Measurements from ENCODE around the gene FOSB.
"Not testable (repeated sequence)": the region's sequence is repeated elsewhere in the genome, so short reads cannot be mapped to it uniquely, and the experiment has no call there.

Gene FOSB

DNA sequence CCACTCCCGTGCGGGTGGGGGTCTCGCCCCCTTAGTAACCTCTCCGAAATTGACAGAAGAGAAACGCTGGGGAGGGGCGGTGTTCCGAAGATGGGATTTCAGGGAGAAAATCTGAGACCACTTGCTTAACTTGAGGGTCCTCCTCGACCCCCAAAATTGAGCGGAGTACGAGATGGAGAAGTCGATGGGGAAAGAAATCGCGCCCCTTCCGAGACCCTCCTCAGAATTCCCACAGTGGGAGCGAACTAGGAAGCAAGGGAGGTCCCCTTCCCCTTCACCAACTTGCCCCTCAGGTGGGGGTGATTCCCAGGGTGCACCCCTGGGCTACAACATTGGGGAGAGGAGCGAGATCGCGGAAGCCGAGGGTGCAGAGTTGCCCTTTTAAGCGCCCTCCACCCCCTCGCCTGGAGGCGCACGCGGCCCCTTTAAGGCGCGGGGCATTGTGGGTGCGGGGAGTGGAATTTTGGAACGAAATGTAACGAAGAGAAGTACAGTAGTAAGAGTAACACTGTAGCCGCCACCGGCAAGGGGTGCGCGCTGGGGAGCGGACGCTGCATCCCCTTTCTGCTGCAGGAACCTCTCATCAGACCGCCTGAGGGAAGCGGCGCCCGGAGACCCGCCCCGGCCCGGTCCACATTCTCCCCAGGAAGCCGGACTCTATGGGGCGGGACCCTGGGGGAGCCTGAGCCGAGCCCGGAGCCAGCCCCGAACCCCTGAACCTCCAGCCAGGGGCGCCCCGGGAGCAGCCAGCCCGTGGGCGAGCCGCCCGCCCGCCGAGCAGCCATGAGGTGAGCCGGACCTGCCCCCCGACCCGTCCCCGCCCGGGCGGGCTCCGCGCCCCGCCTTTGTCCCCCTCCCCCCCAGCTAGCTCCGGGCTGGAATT is 39.4 kb downstream of the FOSB start, which contains the start of gene VASP:
VASP (plus strand) TSS at position 491 of the 883 bp plus-strand sequence; CDS start at position 784, 293 bp downstream.
- DNase-seq, result peak; percentile 66

DNA sequence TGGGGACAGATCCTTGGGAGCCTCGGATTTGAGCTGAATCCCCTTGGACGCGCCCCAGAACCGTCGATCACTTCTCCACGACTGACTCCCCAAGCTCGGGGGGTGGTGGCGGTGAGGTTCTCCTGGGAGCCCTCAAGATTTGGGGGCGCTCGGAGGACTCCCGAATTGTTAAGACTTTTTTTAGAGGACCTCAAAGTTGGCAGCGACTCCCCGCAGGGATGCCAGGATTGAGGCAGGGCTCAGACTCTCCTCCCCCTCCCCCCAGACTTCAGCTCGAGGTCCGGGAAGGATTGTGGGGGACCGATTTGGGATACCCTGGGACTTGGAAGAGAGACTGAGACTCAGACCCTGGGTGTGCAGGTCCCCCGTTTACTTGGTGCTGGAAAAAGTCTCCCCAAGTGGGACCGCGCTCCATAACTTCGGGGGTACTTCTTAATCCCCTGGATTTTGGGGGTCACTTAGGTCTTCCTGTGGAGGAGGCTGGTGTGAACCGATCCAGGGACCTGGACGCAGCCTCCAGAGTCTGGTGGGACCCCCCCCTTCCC is 40.1 kb downstream of the FOSB start:
- no peak for DNase-seq

DNA sequence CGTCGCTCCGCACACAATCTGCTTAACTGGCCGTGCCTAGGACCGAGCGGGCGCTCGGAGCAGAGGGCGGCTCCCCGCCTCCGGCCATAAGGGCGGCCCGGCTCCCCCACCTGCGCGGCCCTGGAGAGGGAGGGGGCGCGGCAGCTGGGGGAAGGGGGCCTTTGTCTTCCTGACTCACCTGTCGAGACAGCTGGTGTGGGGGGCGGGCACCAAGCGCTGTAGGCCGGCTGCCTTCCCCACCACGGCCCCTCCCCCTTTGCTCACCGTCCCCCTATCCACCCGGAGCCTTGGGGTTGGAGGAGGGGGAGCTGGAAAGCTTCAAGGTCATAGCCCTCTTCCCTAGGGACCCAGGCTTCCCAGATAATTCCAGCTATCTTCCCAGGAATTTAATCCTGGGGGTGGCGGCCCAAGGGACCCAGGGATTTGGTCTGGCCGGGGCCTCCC is 40.6 kb downstream of the FOSB start:
- peak; percentile 34 for DNase-seq

DNA sequence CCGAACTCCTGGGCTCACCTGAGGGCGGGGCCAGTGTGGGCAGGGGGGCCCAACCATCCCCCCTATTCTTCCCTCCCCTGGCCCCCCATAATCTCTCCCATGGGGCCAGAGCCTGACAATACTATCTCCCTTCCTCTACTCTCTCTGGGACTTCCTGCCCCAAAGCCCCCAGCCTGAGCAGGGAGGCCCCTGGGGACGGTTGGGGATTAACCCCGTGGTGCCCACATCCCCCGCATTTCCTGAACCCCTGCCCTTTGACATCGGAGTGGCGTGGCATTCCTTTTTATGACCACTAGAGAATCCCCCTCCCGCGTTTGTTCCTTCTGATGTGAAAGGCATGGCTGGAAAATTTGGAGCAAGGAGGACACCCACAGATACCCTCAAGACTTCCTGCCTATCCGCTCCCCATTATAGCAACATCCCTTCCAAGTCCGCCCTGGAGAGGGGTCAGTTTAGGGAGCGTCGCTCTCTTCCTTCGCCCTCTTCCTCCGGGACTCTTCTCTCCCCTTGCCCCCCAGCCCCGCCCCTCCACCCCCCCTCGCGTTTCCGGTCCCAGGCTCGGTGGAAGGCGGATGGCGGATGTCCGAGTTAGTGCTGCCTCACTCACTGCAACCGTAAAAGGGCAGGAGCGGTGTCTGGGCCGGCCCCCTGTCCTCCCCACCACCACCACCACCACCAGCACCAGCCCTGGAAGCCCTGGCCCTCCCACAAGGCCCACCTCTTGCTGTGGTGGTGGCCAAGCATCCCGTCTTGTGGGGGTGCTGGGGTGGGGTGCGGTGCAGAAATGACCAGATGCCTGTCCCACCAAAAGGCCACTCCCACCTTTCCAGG is 41.3 kb downstream of the FOSB start:
- peak; percentile 8 for DNase-seq

DNA sequence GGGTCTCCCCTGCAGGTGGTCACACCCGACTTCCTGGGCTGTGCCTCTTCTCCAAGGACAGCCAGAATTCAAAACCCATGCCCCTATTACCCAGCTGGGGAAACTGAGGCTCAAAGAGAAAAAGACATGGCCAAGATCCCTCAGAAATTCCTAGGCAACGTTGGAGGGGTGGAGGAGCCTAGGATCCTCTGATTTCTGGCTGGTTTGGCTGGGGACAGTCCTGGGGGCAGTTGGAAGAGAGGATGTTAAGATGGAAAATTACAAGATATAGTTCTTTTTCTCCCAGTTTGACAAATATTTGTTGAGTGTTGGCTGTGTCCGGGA is 41.9 kb downstream of the FOSB start:
- no peak for DNase-seq

DNA sequence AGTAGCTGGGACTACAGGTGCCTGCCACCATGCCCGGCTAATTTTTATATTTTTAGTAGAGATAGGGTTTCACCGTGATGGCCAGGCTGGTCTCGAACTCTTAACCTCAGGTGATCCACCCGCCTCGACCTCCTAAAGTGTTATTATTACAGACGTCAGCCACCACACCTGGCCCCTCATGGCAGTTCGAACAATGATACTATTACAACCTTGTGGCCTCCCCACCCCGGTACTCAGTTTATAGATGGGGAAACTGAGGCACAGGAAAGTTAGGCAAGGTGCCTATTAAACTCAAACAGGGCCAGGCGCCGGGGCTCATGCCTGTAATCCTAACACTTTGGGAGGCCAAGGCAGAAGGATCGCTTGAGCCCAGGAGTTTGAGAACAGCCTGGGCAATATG is 42.6 kb downstream of the FOSB start:
- DNase-seq, result not testable (repeated sequence)

DNA sequence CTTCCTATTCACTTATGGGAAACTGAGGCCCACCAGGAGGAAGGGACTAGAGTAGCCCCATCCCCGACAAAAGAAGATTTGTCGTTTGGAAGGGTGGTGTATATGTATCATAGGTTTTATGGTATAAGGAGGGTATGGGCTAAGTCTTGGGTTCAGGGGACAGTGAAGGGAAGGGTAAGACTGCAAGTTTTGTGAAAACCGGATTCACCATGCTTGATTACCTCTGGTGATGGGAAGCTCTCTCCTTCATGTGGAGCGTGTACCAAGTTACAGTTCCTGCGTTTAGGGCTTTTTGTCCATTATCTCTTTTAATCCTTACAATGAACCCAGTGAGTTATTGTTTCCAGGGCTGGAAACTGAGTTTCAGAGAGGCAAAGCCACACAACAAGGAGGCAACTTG is 43.3 kb downstream of the FOSB start:
- no peak for DNase-seq

DNA sequence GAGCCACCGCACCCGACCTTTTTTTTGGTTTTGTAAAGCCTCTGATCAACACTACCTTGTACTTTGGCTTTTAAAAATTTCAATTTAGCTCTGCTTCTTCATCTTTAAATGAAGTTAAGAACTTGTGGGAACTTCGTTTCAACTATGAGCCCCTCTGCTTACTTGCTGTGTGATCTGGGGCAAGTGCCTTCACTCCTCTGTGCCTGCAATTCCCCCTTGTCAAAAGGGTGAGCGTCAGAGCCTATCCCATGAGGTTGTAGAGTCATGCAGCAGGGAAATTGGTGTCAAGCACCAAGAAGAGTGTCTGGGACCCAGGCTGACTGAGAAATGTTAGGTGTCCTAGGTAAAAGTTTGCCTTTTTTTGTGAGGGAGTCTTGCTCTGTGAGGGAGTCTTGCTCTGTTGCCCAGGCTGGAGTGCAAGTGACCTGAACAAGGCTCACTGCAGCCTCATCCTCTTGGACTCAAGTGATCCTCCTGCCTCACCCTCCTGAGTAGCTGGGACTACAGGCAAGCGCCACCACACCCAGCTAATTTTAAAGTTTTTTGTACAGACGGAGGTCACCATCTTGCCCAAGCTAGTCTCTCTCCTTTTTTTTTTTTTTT is 45.2 kb downstream of the FOSB start:
- no peak for DNase-seq

DNA sequence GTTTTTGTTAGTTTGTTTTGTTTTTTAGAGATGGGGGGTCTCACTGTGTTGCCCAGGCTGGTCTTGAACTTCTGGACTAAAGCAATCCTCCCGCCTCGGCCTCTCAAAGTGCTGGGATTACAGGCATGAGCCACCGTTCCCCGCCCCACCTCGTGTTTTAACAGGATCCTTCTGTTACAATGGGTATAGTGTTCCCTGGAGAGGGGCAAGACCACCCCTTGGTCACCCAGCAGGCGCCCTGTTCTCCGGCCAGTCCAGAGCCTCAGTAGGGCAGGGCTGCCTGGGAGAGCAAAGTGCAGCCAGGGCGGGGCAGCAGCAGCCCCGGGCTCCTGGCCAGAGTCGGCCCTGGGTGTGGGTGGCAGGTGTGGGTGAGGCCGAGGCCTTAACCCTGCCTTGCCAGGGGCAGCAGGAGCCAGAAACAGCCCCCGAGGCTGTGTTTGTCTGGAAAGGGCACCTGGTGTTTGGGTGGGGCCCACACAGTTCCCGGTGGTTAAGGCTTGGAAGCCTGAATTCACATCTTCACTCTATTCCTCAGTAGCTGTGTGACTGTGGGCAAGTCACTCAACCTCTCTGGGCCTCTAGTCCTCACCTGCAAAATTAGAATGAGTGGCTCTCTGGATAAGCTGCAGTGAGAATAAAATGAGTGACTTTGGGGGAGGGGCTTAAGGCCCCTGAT is 46.7 kb downstream of the FOSB start:
- no peak for DNase-seq

DNA sequence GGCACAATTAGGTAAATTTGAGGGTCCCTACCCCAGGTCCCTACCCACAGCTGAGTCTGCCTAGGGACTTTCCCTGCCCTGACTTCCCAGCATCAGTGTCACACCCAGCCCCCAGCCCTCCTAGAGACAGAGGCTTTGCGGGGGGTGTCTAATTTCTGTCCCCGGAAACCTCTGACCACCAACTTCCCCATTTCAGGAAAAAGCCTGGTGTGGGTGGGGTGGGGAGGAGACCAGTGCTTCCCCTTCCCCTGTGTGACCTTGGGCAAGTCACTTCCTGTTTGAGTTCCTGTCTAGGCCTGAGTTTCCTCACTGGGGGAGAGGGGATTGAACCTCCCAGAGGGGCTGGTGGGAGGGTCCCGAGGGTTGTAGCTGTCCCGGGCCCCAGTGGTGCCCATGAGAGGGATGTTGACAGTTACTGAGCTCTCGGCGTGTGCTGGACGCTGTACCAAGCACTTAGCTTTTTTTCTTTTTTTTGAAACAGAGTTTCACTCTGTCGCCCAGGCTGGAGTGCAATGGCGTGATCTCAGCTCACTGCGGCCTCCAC is 47.4 kb downstream of the FOSB start:
- no peak for DNase-seq

DNA sequence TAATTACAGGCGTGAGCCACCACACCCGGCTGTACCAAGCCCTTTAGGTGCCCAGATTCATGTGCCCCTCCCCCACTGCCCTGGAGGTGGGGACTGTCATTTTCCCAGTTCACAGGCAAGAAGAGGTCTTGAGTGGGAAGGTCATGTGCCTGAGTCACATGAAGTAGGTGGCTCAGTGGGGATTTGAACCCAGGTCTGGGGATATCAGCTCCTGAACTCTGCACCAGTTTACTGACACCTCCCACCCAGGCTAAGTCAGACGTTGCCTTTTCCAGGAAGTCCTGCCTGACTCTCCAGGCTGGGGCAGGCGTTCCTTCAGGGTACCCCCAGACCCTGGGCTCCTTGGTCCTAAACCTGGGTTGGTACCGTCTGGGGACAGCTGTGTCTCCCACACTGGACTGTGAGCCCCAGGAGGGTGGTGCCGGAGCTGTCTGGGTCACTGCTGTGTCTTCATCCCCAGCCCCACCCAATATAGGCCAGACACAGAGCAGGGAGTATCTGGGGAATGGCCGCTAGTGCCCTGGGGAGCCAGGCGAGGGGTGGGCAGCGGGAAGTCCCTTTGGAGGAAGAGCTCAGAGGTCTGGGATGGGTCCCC is 48.1 kb downstream of the FOSB start:
- no peak for DNase-seq

DNA sequence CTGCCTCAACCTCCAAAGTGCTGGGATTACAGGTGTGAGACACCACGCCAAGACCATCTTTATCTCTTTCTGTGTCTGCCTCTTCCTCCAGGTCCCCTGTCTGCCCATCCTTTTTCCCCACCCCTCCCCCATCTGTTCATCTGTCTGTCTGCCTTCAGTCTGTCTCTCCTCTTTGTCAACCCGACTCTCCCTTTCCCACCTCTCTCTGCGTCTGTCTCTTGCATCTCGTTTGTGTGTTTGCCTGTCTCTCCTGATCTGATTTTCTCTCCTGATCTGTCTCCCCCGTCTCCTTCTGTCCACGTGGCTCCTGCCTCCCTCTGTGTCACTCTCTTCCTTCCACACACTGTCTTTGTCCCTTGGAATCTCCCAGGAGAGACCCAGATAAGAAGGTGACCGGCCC is 49.4 kb downstream of the FOSB start:
- DNase-seq, result no peak

DNA sequence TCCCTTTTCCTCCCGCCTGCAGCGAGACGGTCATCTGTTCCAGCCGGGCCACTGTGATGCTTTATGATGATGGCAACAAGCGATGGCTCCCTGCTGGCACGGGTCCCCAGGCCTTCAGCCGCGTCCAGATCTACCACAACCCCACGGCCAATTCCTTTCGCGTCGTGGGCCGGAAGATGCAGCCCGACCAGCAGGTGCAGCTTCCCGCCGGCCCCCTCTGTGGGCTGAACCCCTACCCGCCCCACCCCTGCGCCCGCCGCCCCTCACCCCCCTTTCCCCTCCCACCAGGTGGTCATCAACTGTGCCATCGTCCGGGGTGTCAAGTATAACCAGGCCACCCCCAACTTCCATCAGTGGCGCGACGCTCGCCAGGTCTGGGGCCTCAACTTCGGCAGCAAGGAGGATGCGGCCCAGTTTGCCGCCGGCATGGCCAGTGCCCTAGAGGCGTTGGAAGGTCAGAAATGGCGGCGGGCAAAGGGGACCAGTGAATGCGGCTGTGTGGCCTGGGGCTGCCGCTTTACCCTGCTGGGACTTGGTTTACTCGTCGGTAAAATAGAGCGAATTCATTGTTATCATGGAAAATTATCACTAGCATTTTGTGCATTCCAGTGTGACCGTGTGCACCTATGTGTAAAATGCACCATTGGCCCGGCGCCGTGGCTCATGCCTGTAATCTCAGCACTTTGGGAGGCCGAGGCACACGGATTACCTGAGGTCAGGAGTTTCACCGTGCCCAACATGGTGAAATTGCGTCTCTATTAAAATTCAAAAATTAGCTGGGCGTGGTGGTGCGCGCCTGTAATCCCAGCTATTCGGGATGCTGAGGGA is 50.1 kb downstream of the FOSB start:
- no peak for DNase-seq

DNA sequence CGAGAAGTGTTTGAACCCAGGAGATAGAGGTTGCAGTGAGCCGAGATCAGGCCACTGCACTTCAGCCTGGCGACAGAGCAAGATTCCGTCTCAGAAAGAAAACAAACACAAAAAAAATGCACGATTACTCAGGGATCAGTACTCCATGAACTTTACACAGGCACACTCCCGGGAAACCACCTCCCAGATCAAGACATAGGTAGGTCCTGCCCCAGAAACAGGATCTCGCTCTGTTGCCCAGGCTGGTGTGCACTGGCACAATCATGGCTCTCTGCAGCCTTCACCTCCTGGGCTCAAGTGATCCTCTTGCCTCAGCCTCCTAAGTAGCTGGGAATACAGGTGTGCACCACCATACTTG is 50.7 kb downstream of the FOSB start:
- DNase-seq, result no peak

DNA sequence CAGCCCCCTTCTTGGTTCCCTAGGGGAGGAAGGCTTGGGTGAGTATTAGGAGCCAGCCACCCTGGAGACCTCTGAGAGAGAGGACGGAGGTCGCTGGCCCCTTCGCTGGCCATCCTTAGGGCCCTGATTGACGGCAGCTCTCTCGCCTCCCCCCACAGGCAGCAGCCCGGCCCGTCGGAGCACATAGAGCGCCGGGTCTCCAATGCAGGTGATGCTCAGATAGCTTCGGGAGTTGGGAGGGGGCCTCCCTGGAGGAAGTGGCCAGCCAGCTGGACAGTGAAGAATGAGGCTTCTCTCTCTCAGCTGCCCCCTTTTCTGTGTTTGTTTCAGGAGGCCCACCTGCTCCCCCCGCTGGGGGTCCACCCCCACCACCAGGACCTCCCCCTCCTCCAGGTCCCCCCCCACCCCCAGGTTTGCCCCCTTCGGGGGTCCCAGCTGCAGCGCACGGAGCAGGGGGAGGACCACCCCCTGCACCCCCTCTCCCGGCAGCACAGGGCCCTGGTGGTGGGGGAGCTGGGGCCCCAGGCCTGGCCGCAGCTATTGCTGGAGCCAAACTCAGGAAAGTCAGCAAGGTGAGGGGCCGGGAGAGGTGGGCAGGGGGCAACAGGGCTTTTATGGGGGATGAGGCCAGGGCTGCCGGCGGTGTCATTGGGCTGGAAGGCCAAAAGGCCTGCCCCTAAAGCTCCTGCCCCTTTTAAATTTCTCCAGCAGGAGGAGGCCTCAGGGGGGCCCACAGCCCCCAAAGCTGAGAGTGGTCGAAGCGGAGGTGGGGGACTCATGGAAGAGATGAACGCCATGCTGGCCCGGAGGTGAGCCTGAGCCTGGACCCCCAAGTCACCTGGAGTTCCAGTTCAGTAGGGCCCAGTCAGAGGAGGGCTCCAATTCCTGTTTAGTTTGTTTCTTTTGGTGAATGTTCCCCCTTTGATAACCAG is 54.5 kb downstream of the FOSB start:
- DNase-seq, result no peak

DNA sequence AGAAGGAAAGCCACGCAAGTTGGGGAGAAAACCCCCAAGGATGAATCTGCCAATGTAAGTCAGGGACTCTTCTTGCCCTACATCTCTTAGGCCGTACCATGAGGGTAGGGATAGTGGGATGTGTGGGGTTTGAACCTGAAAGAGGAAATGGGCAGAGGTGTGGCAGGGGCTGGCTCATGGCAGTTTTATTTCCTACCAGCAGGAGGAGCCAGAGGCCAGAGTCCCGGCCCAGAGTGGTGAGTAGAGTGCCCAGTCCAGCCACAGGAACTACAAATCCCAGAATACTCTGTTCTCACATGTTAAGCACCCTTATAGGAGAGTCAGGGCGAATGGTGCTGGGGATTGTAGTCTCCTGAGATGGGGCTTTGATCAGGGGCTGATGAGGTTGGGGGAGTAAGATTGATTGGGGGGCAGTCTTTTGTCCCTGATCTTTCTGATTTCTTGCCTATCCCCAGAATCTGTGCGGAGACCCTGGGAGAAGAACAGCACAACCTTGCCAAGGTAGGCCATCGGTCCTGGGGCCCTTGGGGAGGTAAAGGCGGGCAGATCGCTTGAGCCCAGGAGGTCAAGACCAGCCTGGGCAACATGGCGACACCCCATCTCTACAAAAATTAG is 56.0 kb downstream of the FOSB start:
- DNase-seq, result peak; percentile 79

DNA sequence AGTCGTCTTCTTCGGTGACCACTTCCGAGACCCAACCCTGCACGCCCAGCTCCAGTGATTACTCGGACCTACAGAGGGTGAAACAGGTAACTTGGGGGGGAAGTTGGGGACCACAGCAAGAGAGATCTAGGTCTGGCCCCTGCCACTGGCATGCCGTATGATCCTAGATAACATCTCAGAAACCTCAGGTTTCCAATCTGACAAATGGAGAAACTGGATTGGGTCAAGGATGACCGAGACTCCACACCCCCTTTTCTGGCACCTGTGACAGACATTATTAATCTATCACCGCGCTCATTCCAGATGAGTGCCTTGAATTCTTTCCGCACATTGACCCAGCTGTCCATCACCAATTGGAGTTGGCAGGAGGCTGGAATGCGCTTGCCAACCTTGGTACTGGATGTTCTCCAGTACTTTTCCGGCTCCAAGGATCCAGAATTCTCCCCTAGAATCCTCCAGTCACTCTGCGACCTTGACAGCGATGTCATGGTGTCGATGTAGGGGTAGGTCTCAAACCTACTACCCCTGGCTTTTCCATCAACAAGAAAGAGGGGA is 56.9 kb downstream of the FOSB start:
- no peak for DNase-seq

Data from NCI-H774 (cell line).